ENCODE measurements around the gene P3R3URF.

GRCh38 chr1:46199233-46199749 is 23.0 kb upstream of the P3R3URF start:
- TF ChIP-seq CTCF (IDR thresholded peaks at IDR 0.05) (no peak), POLR2A (IDR thresholded peaks at IDR 0.05) (no peak)
